Measurements from ENCODE around the gene ARAF.

GRCh38 chrX:47618923-47619485, 58.0 kb downstream of the ARAF start:
- TF ChIP-seq POLR2AphosphoS5 (IDR thresholded peaks at IDR 0.05) (no peak), CTCF (IDR thresholded peaks at IDR 0.05; ENCODE audit: poor library complexity, severe bottlenecking) (no peak), EZH2 (IDR thresholded peaks at IDR 0.05; ENCODE audit: borderline replicate concordance, insufficient read depth, low read length, poor library complexity, severe bottlenecking) (no peak), SMC3 (conservative IDR thresholded peaks at IDR 0.05; ENCODE audit: poor library complexity) (no peak), EP300 (conservative IDR thresholded peaks at IDR 0.05; ENCODE audit: poor library complexity, severe bottlenecking) (no peak), TAF1 (IDR thresholded peaks at IDR 0.05; ENCODE audit: low read depth) (no peak), REST (IDR thresholded peaks at IDR 0.05; ENCODE audit: borderline replicate concordance) (no peak)

Data from neural cell (in vitro differentiated cells).